Measurements from ENCODE around the gene TIMM44.
"Not testable (repeated sequence)": the region's sequence is repeated elsewhere in the genome, so short reads cannot be mapped to it uniquely, and the experiment has no call there.

Gene TIMM44

DNA sequence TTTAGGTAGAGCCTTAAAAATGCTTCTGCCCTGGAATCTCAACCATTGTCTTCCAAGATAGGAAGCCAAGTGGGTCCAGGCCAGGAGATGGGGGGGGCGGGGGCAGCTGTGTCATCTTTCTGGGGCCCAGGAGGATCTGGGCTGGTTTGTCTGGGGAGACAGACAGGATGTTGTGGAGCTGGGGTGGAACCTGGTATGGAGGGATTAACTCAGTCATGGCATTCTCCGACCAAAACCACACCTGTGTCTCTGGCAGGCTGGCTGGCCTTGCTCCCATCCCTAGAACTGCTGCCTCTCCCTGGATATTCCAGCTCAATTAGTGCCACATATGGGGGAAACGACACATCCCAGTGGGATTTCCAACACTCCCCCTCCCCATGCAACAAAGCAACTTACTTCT lies 42.5 kb downstream of the TIMM44 start:
- no peak for DNase-seq (ENCODE audit: low read depth in 3 of 3)

- no peak for DNase-seq (ENCODE audit: low read depth in 3 of 3)
Observed at GRCh38 chr19:7900401-7900870, 43.0 kb downstream of the TIMM44 start.

DNA sequence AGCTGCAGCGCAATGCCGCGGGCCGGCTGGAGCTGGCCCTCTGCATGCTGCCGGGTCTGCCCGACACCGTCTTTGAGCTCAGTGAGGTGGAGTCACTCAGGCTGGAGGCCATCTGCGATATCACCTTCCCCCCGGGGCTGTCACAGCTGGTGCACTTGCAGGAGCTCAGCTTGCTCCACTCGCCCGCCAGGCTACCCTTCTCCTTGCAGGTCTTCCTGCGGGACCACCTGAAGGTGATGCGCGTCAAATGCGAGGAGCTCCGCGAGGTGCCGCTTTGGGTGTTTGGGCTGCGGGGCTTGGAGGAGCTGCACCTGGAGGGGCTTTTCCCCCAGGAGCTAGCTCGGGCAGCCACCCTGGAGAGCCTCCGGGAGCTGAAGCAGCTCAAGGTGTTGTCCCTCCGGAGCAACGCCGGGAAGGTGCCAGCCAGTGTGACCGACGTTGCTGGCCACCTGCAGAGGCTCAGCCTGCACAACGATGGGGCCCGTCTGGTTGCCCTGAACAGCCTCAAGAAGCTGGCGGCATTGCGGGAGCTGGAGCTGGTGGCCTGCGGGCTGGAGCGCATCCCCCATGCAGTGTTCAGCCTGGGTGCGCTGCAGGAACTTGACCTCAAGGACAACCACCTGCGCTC lies 43.6 kb downstream of the TIMM44 start:
- DNase-seq (ENCODE audit: low read depth in 3 of 3): no peak

GRCh38 chr19:7898967-7899366 lies 44.5 kb downstream of the TIMM44 start:
- no peak for DNase-seq (ENCODE audit: low read depth in 3 of 3)

DNA sequence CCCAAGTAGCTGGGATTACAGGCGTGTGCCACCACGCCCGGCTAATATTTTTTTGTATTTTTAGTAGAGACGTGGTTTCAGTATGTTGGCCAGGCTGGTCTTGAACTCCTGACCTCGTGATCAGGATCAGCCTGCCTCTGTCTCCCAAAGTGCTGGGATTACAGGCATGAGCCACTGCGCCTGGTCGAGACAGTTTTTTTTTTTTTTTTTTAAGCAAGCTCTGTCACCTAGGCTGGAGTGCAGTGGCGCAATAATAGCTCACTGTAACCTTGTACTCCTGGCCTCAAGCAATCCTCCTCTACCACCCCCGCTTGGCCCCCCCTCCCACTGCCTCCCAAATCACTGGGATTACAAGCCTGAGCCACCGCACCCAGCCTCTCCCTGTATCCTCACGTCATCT lies 46.2 kb downstream of the TIMM44 start:
- no peak for DNase-seq (ENCODE audit: low read depth in 3 of 3)

DNA sequence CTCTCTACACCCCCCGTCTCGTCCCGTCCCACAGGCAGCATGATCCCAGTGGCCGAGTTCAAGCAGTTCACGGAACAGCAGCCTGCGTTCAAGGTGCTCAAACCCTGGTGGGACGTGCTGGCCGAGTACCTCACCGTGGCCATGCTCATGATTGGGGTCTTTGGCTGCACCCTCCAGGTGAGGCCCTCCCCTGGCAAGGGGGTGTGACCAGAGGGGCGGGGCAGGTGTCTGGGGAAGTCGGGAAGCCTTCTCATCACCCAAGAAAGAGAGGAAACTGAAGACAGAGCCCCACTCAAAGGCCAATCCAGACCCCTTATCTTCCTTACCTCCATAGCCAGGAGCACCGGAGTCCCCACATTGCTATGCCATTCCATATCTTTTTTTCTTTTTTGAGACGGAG lies 47.9 kb downstream of the TIMM44 start:
- no peak for DNase-seq (ENCODE audit: low read depth in 3 of 3)

- no peak for DNase-seq (ENCODE audit: low read depth in 3 of 3)
Observed at GRCh38 chr19:7894612-7895309, 48.7 kb downstream of the TIMM44 start.

GRCh38 chr19:7893362-7894101 lies 49.9 kb downstream of the TIMM44 start:
- not testable (repeated sequence) for DNase-seq (ENCODE audit: low read depth in 3 of 3)

DNA sequence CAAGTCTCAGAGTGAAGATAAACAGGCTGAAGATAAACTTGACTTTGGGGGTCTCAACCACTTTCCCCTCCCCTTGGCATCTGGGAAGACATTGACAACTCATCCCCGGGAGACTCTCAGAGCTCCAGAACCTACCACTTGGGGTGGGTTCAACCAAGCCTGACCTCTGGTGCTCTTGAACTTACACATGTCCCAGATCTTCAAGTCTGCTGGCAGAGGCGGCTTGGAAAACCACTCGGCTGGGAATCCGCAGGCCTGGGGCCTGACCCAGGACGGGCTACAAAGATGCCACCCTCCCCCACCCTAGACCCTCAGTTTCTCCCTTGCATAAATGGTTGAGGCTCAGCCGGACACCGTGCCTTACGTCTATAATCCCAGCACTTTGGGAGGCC lies 54.6 kb downstream of the TIMM44 start:
- DNase-seq (ENCODE audit: low read depth in 3 of 3): no peak

- DNase-seq (ENCODE audit: low read depth in 3 of 3): no peak
Observed at GRCh38 chr19:7888145-7888825, 55.2 kb downstream of the TIMM44 start, which contains the start of gene LRRC8E. Gene LRRC8E, plus strand, starts transcription at chr19:7888510. Its CDS starts 7,094 bp downstream, at chr19:7895604.

DNA sequence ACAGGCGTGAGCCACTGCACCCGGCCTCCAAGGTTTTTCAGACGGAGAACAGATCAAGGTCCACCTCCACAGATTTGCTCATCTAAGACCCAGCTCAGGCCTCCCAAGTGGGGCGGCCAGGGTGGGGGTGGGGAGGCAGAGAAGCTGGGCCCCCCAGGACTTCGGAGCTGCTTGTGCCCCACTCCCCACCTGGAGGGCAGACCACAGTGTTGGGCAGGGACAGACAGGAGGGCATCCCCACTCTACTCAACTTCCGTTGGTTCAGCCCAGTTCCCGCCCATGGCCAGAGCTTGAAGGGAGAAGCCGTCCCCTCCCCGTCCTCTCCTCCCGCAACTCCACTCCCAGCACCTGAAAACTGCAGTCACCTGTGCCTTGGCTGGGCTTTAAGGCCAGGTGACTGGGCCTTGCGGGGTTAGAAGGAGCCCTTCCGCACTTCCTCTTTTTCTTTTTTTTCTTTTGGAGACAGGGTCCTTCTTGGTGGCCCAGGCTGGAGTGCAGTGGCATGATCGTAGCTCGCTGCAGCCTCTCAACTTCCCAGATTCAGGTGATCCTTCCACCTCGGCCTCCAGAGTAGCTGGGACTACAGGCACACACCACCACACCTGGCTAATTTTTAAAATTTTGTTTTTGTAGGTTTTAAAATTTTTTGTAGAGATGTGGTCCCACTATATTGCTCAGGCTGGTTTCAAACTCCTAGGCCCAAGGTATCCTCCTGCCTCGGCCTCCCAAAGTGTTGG lies 55.9 kb downstream of the TIMM44 start:
- DNase-seq (ENCODE audit: low read depth in 3 of 3): no peak

DNA sequence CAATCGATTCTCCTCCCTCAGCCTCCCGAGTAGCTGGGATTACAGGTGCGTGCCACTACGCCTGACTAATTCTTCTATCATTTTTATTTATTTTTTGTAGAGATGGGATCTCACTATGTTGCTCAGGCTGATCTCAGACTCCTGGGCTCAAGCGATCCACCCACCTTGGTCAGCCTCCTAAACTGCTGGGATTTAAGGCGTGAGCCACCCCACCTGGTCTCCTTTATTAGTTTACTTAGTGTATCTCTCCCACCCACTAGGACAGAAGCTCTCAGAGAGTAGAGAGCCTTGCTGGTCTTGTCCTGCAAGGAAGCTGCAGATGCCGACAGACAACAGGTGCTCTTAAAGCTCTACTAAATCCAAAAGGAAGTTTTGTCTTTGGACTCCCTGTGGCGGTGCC lies 57.6 kb downstream of the TIMM44 start:
- DNase-seq (ENCODE audit: low read depth in 3 of 3): no peak

DNA sequence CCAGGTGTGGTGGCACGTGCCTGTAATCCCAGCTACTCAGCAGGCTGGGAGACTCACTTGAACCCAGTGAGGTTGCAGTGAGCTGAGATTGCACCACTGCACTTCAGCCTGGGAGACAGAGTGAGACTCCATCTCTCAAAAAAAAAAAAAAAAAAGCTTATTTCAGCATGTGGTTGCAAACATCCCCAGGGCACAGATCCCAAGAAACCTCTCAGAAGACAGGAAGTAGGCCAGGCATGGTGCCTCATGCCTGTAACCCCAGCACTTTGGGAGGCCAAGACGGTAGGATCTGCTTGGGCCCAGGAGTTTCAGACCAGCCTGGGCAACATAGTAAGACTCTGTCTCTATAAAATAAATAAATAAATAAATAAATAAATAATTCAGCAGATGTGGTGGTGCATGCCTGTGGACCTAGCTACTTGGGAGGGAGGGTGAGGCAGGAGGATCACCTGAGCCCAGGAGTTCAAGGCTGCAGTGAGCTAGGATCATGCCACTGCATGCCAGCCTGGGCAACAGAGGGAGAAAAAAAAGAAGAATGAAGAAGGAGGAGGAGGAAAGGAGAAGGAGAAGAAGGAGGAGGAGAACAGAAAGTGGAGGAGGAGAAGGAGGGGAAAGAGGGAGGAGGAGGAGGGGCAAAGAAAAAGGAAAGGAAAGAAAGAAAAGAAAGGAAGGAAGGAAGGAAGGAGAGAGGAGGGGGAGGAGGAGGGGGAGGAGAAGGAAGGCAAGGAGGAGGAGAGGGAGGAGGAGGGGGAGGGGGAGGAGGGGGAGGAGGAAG lies 59.5 kb downstream of the TIMM44 start:
- no peak for DNase-seq (ENCODE audit: low read depth in 3 of 3)

DNA sequence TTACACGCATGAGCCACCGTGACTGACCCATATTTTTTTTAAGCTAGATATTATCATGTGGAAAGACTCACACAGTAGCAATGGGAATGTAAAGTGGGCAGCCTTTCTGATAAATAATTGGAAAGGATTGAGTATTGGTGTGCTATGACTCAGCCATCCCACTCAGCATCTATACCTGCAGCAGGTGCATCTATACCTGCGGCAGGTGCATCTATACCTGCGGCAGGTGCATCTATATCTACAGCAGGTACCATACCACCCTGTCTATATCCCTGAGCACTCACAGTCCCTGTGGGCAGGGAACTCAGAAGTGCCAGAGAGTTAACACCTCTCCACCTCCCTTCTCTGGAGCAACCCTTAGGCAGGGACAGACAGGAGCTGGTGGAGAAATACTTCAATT lies 60.4 kb downstream of the TIMM44 start:
- no peak for DNase-seq (ENCODE audit: low read depth in 3 of 3)

DNA sequence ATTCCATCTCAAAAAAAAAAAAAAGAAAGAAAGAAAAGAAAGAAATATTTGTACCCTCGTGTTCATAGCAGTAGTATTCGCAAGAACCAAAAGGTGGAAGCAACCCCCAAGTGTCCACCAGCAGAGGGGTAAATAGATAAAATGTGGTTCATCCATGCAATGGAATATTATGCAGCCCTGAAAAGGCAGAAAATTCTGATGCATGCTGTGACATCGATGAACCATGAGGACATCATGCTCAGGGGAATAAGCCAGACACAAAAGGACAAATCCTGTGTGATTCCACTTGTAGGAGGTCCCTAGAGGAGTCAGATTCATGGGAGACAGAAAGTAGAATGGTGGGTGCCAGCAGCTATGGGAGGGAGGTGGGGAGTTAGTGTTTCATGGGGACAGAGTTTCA lies 61.6 kb downstream of the TIMM44 start:
- no peak for DNase-seq (ENCODE audit: low read depth in 3 of 3)

GRCh38 chr19:7879836-7880235 lies 63.6 kb downstream of the TIMM44 start:
- DNase-seq (ENCODE audit: low read depth in 3 of 3): no peak

DNA sequence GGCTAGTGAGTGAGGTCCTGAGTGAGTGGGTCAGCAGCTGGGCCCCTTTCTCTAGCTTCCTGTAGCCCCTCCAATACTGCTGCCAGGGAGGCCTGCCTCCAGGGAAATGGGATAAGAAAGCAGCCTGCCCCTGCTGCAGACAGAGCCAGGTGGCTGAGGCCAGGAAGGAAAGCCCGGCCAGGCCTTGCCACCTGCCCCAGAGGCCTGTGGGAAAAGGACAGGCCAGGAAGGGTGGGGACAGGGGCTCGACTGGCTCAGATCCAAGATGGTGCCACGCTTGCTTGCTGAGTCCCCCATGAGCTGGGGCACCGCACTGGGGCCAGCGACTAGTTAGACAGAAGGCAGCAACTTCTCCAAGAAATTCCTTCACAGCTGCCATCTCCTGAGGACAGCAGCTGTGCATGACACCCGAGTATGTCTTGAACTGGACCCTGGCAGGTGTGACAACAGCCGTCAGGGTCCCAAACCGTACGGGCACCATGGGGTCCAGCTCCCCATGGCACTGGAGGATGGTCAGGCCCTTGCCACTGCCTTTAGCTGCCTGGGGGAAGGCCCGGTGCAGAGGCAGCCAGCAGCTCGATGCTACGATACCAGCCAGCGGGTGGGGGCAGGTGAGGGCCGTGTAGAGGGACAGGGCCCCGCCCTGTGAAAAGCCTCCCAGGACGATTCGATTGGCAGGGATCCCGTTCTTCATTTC lies 64.2 kb downstream of the TIMM44 start:
- DNase-seq (ENCODE audit: low read depth in 3 of 3): no peak

DNA sequence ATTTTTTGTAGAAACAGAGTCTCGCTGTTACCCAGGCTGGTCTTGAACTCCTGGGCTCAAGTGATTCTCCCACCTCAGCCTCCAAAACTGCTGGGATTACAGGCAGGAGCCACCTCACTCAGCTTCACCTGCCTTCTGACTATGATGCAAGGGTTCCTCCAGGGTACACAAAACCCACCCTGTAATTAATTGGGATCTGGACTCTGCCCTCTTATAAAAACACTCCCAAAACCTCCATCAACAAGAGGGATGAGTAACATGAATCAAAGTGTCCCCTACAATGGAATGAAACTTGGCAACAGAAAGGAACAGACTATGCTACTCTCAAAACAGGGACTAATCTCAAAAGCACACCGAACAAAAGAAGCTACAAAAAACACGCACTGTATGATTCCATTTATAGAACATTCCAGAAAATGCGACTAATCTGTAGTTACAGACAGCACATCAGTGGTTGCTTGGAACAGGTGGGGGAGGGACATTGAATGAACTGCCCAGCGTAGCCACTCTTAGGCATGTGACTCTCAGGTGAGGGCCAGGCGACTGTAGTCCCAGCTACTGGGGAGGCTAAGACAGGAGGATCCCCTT lies 66.1 kb downstream of the TIMM44 start:
- DNase-seq (ENCODE audit: low read depth in 3 of 3): no peak

Data from stimulated activated CD4-positive, alpha-beta T cell treated with anti-CD3 and anti-CD28 coated beads, TNF-alpha, amount 100 ng/mL, for 48 hours (primary cell).